ENCODE results near the gene PLPPR1.

Gene PLPPR1

GRCh38 chr9:101165131-101165530, 136.6 kb downstream of the PLPPR1 start:
- in situ Hi-C loops (cut with HindIII; ENCODE audit: low pct_ligation_motif_present, low pct_unique_long_range_greater_than_20kb, low sequenced_read_pairs): no loop called here
- DNase-seq: no peak

GRCh38 chr9:101167490-101168134, 139.1 kb downstream of the PLPPR1 start:
- in situ Hi-C loops (cut with HindIII; ENCODE audit: low pct_ligation_motif_present, low pct_unique_long_range_greater_than_20kb, low sequenced_read_pairs): no loop called here
- DNase-seq: no peak

GRCh38 chr9:101172616-101173015, 144.1 kb downstream of the PLPPR1 start:
- DNase-seq: no peak
- in situ Hi-C loops (cut with HindIII; ENCODE audit: low pct_ligation_motif_present, low pct_unique_long_range_greater_than_20kb, low sequenced_read_pairs): no loop called here

GRCh38 chr9:101173907-101174306, 145.4 kb downstream of the PLPPR1 start:
- no peak for DNase-seq
- in situ Hi-C loops (cut with HindIII; ENCODE audit: low pct_ligation_motif_present, low pct_unique_long_range_greater_than_20kb, low sequenced_read_pairs): no loop called here

GRCh38 chr9:101176384-101176783, 147.9 kb downstream of the PLPPR1 start:
- peak; percentile 1 for DNase-seq
- in situ Hi-C loops (cut with HindIII; ENCODE audit: low pct_ligation_motif_present, low pct_unique_long_range_greater_than_20kb, low sequenced_read_pairs): no loop called here

- DNase-seq: no peak
- in situ Hi-C loops (cut with HindIII; ENCODE audit: low pct_ligation_motif_present, low pct_unique_long_range_greater_than_20kb, low sequenced_read_pairs): no loop called here
These were observed 156.3 kb downstream of the PLPPR1 start for GRCh38 chr9:101184813-101185278.

- DNase-seq: no peak
- in situ Hi-C loops (cut with HindIII; ENCODE audit: low pct_ligation_motif_present, low pct_unique_long_range_greater_than_20kb, low sequenced_read_pairs): no loop called here
These were observed 163.2 kb downstream of the PLPPR1 start for GRCh38 chr9:101191723-101192122.

- in situ Hi-C loops (cut with HindIII; ENCODE audit: low pct_ligation_motif_present, low pct_unique_long_range_greater_than_20kb, low sequenced_read_pairs): no loop called here
- no peak for DNase-seq
These were observed 168.5 kb downstream of the PLPPR1 start for GRCh38 chr9:101197026-101197425.

GRCh38 chr9:101200852-101201251, 172.3 kb downstream of the PLPPR1 start:
- in situ Hi-C loops (cut with HindIII; ENCODE audit: low pct_ligation_motif_present, low pct_unique_long_range_greater_than_20kb, low sequenced_read_pairs): no loop called here

GRCh38 chr9:101201630-101202029, 173.1 kb downstream of the PLPPR1 start:
- no peak for DNase-seq
- in situ Hi-C loops (cut with HindIII; ENCODE audit: low pct_ligation_motif_present, low pct_unique_long_range_greater_than_20kb, low sequenced_read_pairs): no loop called here

More at GRCh38 chr9:101200852-101201251, 172.3 kb downstream of the PLPPR1 start:
- no peak for DNase-seq

GRCh38 chr9:101209670-101210069, 181.1 kb downstream of the PLPPR1 start:
- in situ Hi-C loops (cut with HindIII; ENCODE audit: low pct_ligation_motif_present, low pct_unique_long_range_greater_than_20kb, low sequenced_read_pairs): no loop called here
- DNase-seq: no peak

GRCh38 chr9:101212661-101213060, 184.1 kb downstream of the PLPPR1 start:
- in situ Hi-C loops (cut with HindIII; ENCODE audit: low pct_ligation_motif_present, low pct_unique_long_range_greater_than_20kb, low sequenced_read_pairs): no loop called here
- no peak for DNase-seq

GRCh38 chr9:101219030-101219429, 190.5 kb downstream of the PLPPR1 start:
- in situ Hi-C loops (cut with HindIII; ENCODE audit: low pct_ligation_motif_present, low pct_unique_long_range_greater_than_20kb, low sequenced_read_pairs): no loop called here
- no peak for DNase-seq

GRCh38 chr9:101220341-101220740, 191.8 kb downstream of the PLPPR1 start:
- no peak for DNase-seq
- in situ Hi-C loops (cut with HindIII; ENCODE audit: low pct_ligation_motif_present, low pct_unique_long_range_greater_than_20kb, low sequenced_read_pairs): no loop called here

- in situ Hi-C loops (cut with HindIII; ENCODE audit: low pct_ligation_motif_present, low pct_unique_long_range_greater_than_20kb, low sequenced_read_pairs): no loop called here
- no peak for DNase-seq
These were observed 196.7 kb downstream of the PLPPR1 start for GRCh38 chr9:101225271-101225670.

- DNase-seq: no peak
- in situ Hi-C loops (cut with HindIII; ENCODE audit: low pct_ligation_motif_present, low pct_unique_long_range_greater_than_20kb, low sequenced_read_pairs): no loop called here
These were observed 197.6 kb downstream of the PLPPR1 start for GRCh38 chr9:101226161-101226560.

- no peak for DNase-seq
- in situ Hi-C loops (cut with HindIII; ENCODE audit: low pct_ligation_motif_present, low pct_unique_long_range_greater_than_20kb, low sequenced_read_pairs): no loop called here
These were observed 198.3 kb downstream of the PLPPR1 start for GRCh38 chr9:101226803-101227202.

- DNase-seq: no peak
- in situ Hi-C loops (cut with HindIII; ENCODE audit: low pct_ligation_motif_present, low pct_unique_long_range_greater_than_20kb, low sequenced_read_pairs): no loop called here
These were observed 201.1 kb downstream of the PLPPR1 start for GRCh38 chr9:101229606-101230005.

GRCh38 chr9:101232405-101232977, 204.0 kb downstream of the PLPPR1 start:
- in situ Hi-C loops (cut with HindIII; ENCODE audit: low pct_ligation_motif_present, low pct_unique_long_range_greater_than_20kb, low sequenced_read_pairs): no loop called here
- DNase-seq: no peak

GRCh38 chr9:101235105-101235866, 206.8 kb downstream of the PLPPR1 start:
- peak; percentile 39 for DNase-seq
- in situ Hi-C loops (cut with HindIII; ENCODE audit: low pct_ligation_motif_present, low pct_unique_long_range_greater_than_20kb, low sequenced_read_pairs): no loop called here

Measured in ACHN (cell line).